BLaER1 treated with 17β-estradiol and CSF1 and Interleukin-3, amounts not matched to agents 10 nM and 100 nM (cell line): ENCODE measurements around the gene GPC3.

Experiments used
- H3K27ac ChIP-seq, 11 experiments: shearing (Covaris generic); formaldehyde crosslinking; 2 replicates each; pipeline ENCODE4 v1.8.1; 2022
- H3K27me3 ChIP-seq, 11 experiments: shearing (Covaris generic); formaldehyde crosslinking; 2 replicates each; pipeline ENCODE4 v1.8.1; 2022
- H3K36me3 ChIP-seq, 11 experiments: shearing (Covaris generic); formaldehyde crosslinking; 2 replicates each; pipeline ENCODE4 v1.8.1; 2022
- H3K4me1 ChIP-seq, 10 experiments: shearing (Covaris generic); formaldehyde crosslinking; 2 replicates each; pipeline ENCODE4 v1.8.1; 2022
- H3K4me2 ChIP-seq, 11 experiments: shearing (Covaris generic); formaldehyde crosslinking; 2 replicates each; pipeline ENCODE4 v1.8.1; 2022
- H3K4me3 ChIP-seq, 10 experiments: shearing (Covaris generic); formaldehyde crosslinking; 2 replicates each; pipeline ENCODE4 v1.8.1; 2022
- H3K9ac ChIP-seq, 11 experiments: shearing (Covaris generic); formaldehyde crosslinking; 2 replicates each; pipeline ENCODE4 v1.8.1; 2022
- H3K9me3 ChIP-seq, 11 experiments: shearing (Covaris generic); formaldehyde crosslinking; replicated peaks in 1 of 11; 2 replicates each; pipeline ENCODE4 v1.8.1; 2022
- H4K20me1 ChIP-seq, 11 experiments: shearing (Covaris generic); formaldehyde crosslinking; 2 replicates each; pipeline ENCODE4 v1.8.1; 2022
- Cebpa-rat ChIP-seq, 11 experiments: shearing (Covaris generic); IDR thresholded peaks; 2 replicates each; pipeline ENCODE4 v1.8.1; 2022

GPC3 gene

DNA sequence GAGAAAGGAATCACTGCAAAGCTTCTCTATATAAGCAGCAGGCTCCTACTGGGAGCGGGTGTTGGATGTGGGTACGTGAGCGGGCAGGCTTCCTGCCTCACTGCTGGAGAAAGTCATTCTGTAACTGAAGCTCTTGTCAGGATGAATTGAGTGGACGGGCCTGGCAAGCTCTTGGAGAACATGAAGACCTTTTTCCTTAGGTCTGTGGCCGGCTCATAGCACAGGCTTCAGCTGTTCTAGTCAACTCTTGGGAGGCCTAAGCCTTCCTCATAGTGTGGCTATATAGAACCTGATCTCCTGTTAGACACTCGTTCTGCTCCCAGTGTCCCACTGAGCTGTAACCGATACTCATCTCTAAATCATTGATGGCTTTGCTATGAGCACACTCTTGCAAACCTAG lies 461.9 kb downstream of the GPC3 start:
- no peak overlapping the region for H3K27ac ChIP-seq
- peaks cover 0 to 3% (median 0%) of the 10 kb centered on the region in 11 experiments; a peak in 4 of 22 replicates for H3K9me3 ChIP-seq
- no peak for TF ChIP-seq Cebpa-rat (IDR thresholded peaks at IDR 0.05)
- H3K4me2 ChIP-seq = no peak overlapping the region
- no peaks in the 10 kb centered on the region for H4K20me1 ChIP-seq
- no peak overlapping the region for H3K9ac ChIP-seq
- peaks cover 40 to 92% (median 81%) of the 10 kb centered on the region in 11 experiments for H3K27me3 ChIP-seq
- H3K36me3 ChIP-seq = no peaks in the 10 kb centered on the region
- H3K4me1 ChIP-seq = no peaks in the 10 kb centered on the region
- H3K4me3 ChIP-seq = no peak overlapping the region

DNA sequence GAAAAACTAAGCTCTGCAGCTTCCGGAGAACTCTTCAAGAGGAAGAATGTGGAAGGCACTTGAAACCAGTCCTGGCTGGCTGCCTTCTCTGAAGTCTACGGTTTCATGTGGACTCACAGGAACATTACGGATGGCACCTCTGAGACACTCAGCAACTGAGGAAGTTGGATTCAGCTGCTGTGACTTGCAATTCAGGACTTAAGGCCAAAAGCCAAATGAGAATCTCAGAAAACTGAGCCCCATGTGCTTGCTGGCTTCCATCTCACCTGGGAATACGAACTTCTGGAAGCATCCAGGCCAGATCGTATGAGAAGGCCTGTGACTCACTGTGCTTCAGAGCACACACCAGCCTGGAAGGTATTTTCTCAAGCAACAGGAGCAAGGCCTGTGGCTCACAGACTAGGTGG lies 462.3 kb downstream of the GPC3 start:
- Histone ChIP-seq H3K27me3 (peaks cover 40 to 94% (median 85%) of the 10 kb centered on the region in 11 experiments), H3K4me3 (no peak overlapping the region), H3K9me3 (peaks cover 0 to 7% (median 4%) of the 10 kb centered on the region in 11 experiments; a peak in 9 of 22 replicates), H3K4me2 (no peak overlapping the region), H4K20me1 (no peaks in the 10 kb centered on the region), H3K36me3 (no peaks in the 10 kb centered on the region), H3K27ac (no peak overlapping the region), H3K4me1 (no peaks in the 10 kb centered on the region), H3K9ac (no peak overlapping the region)
- no peak for TF ChIP-seq Cebpa-rat (IDR thresholded peaks at IDR 0.05)

DNA sequence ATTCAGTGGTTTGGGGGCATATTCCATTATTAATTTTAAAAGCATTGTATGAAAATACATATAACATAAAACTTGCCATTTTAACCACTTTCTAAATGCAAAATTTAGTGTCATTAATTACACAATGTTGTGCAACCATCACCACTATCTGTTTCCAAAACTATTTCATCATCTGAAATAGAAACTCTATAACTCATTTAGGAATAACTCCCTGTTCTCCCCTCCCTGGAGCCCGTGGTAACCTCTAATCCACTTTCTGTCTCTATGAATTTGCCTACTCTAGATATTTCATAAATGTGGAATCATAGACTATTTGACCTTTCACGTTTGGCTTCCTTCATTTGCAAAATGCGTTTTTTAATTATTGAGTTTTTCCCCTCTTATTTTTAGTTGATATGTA lies 468.7 kb downstream of the GPC3 start:
- peaks cover 0 to 4% (median 0%) of the 10 kb centered on the region in 11 experiments; a peak in 1 of 22 replicates for H4K20me1 ChIP-seq

DNA sequence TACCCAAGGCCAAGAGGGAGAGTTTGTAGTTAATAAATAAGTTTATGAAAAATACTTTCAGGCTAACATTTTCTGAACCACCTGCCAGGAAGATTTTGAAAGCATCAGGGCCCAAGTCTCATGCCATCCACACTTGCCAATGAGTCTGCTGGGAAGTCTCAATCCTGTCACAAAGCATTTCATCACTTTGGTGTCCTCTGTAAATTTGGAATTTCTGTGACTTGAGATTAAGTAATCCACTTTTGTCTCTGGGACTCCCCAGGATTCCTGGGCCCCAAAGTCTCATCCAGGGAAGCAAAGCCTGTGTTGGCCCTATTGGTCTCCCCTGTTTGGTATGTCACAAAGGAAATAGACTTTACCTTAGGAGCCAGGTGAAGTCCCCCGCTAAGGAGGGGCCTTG lies 470.9 kb downstream of the GPC3 start:
- Histone ChIP-seq H3K27ac (no peak overlapping the region), H3K9me3 (peaks cover 0 to 12% (median 7%) of the 10 kb centered on the region in 11 experiments; a peak in 9 of 22 replicates), H3K4me3 (no peak overlapping the region), H3K4me2 (no peak overlapping the region), H3K27me3 (peaks cover 72 to 94% (median 89%) of the 10 kb centered on the region in 11 experiments), H3K9ac (no peak overlapping the region), H4K20me1 (peaks cover 0 to 4% (median 0%) of the 10 kb centered on the region in 11 experiments; a peak in 1 of 22 replicates), H3K4me1 (no peaks in the 10 kb centered on the region), H3K36me3 (no peaks in the 10 kb centered on the region)
- TF ChIP-seq Cebpa-rat (IDR thresholded peaks at IDR 0.05) = no peak

More for the DNA sequence above, 468.7 kb downstream of the GPC3 start:
- H3K9me3 ChIP-seq = peaks cover 0 to 12% (median 7%) of the 10 kb centered on the region in 11 experiments; a peak in 9 of 22 replicates
- no peak overlapping the region for H3K4me3 ChIP-seq
- H3K27ac ChIP-seq = no peak overlapping the region
- H3K4me1 ChIP-seq = no peaks in the 10 kb centered on the region
- no peak for TF ChIP-seq Cebpa-rat (IDR thresholded peaks at IDR 0.05)
- H3K36me3 ChIP-seq = no peaks in the 10 kb centered on the region
- peaks cover 66 to 94% (median 89%) of the 10 kb centered on the region in 11 experiments for H3K27me3 ChIP-seq
- H3K9ac ChIP-seq = no peak overlapping the region
- no peak overlapping the region for H3K4me2 ChIP-seq

DNA sequence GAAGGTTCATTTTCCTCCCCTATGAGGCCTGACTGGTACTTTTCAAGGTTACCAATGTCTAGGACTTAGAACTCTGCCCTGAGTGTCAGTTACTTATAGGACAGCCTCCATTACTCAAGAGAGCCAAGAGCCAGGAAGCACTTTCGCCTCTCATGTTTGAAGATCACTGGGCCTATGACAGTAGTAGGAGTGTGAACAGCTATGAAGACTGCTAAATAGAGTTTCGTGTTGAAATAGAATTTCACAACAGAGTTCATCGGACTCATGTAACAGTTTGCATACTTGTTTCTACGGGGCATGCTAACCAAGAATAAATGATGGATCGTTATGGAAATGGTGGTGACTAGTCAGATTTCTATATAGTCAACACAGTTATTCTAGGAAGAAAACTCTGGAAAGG lies 472.3 kb downstream of the GPC3 start:
- H3K9ac ChIP-seq = no peak overlapping the region
- peaks cover 80 to 95% (median 92%) of the 10 kb centered on the region in 11 experiments for H3K27me3 ChIP-seq
- H3K9me3 ChIP-seq = peaks cover 0 to 8% (median 3%) of the 10 kb centered on the region in 11 experiments; a peak in 9 of 22 replicates
- H3K27ac ChIP-seq = no peak overlapping the region
- TF ChIP-seq Cebpa-rat (IDR thresholded peaks at IDR 0.05) = no peak
- no peak overlapping the region for H3K4me3 ChIP-seq
- H3K4me1 ChIP-seq = no peaks in the 10 kb centered on the region
- H3K36me3 ChIP-seq = no peaks in the 10 kb centered on the region
- no peak overlapping the region for H3K4me2 ChIP-seq
- peaks cover 0 to 4% (median 0%) of the 10 kb centered on the region in 11 experiments; a peak in 2 of 22 replicates for H4K20me1 ChIP-seq

DNA sequence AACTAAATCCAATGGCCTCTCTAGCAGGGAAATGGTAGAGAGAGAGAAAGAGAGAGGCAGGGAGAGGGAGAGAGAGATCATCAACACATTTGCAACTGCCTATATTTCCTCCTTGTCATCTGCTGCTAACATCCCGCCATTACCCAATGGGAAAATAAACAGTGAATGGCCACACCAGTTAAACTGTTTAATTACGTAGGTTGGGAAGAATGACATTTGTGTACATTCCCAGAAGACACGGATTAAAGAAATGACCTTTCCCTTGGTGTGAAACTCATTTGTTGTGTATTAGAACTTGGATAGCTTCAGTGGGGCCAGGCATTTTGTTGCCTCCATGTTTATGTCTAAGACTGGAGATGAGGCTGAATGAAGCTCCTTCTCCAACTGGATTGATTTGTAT lies 474.4 kb downstream of the GPC3 start:
- no peak for TF ChIP-seq Cebpa-rat (IDR thresholded peaks at IDR 0.05)
- no peaks in the 10 kb centered on the region for H3K4me1 ChIP-seq
- H3K36me3 ChIP-seq = no peaks in the 10 kb centered on the region

DNA sequence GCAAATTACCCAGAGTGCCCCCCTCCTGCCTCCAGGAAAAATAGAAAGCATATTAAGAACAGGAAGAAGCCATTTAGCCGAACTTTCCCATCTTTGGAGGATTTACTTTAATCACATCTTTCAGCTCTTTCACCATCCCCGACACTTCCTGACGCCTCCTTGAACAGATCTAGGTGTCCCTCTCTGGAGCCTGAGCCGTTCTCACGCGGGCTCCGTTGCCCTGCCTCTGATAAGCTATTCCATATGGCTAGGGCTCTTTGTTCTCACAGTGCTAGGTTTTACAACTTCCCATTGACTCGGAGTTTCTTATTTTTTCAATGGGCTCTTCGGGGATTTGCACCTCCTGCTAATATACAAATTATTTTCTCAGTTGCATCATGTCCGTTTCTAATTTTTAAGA lies 488.0 kb downstream of the GPC3 start:
- TF ChIP-seq Cebpa-rat (IDR thresholded peaks at IDR 0.05) = no peak
- Histone ChIP-seq H3K36me3 (no peaks in the 10 kb centered on the region), H3K9ac (no peak overlapping the region), H3K27me3 (peaks cover 93 to 99% (median 96%) of the 10 kb centered on the region in 11 experiments), H4K20me1 (no peaks in the 10 kb centered on the region; a peak in 2 of 22 replicates), H3K27ac (no peak overlapping the region), H3K4me2 (no peak overlapping the region), H3K9me3 (no peaks in the 10 kb centered on the region), H3K4me1 (no peaks in the 10 kb centered on the region), H3K4me3 (no peak overlapping the region)

More for the DNA sequence above, 474.4 kb downstream of the GPC3 start:
- Histone ChIP-seq H4K20me1 (peaks cover 0 to 4% (median 0%) of the 10 kb centered on the region in 11 experiments; a peak in 3 of 22 replicates), H3K9ac (no peak overlapping the region), H3K4me3 (no peak overlapping the region), H3K27ac (no peak overlapping the region), H3K4me2 (no peak overlapping the region), H3K27me3 (peaks cover 69 to 98% (median 95%) of the 10 kb centered on the region in 11 experiments), H3K9me3 (no peaks in the 10 kb centered on the region; a peak in 2 of 22 replicates)

- H3K27ac ChIP-seq = no peak overlapping the region
These were observed 489.7 kb downstream of the GPC3 start for GRCh38 chrX:133495464-133496391.

DNA sequence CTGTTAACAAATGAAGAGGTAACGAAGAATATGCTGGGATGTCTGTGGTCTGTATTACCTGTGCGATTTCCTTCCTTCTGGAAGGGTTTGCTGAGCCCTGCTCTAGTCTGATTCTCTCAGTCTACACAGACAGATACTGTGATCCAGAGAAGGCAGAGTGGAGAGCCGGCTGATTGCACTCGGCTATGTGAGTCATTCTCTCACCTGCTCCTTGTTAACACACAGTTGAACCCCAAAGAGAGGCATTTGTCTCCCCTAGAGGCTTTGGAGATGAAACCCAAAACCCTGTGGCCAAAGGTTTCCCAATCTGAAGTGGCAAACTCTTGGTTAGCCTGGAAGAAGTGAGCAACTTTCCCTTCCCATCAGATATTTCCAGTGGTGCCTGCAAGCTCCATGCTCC lies 492.0 kb downstream of the GPC3 start:
- Histone ChIP-seq H3K27me3 (peaks cover 75 to 97% (median 93%) of the 10 kb centered on the region in 11 experiments), H4K20me1 (no peaks in the 10 kb centered on the region; a peak in 1 of 22 replicates), H3K4me2 (no peak overlapping the region), H3K4me3 (no peak overlapping the region), H3K9me3 (no peaks in the 10 kb centered on the region), H3K4me1 (no peaks in the 10 kb centered on the region), H3K27ac (no peak overlapping the region), H3K9ac (no peak overlapping the region), H3K36me3 (no peaks in the 10 kb centered on the region)
- no peak for TF ChIP-seq Cebpa-rat (IDR thresholded peaks at IDR 0.05)

More at GRCh38 chrX:133495464-133496391, 489.7 kb downstream of the GPC3 start:
- Histone ChIP-seq H3K9ac (no peak overlapping the region), H3K36me3 (no peaks in the 10 kb centered on the region), H4K20me1 (no peaks in the 10 kb centered on the region; a peak in 1 of 22 replicates), H3K4me1 (no peaks in the 10 kb centered on the region), H3K9me3 (no peaks in the 10 kb centered on the region), H3K4me2 (no peak overlapping the region), H3K4me3 (no peak overlapping the region), H3K27me3 (peaks cover 93 to 99% (median 96%) of the 10 kb centered on the region in 11 experiments)
- TF ChIP-seq Cebpa-rat (IDR thresholded peaks at IDR 0.05) = no peak
